ENCODE results near the gene OPCML.

Gene OPCML

GRCh38 chr11:132576706-132577105 lies 955.6 kb downstream of the OPCML start:
- H3K27ac ChIP-seq (replicated peaks), result no peak overlapping the region
- TF ChIP-seq CTCF (IDR thresholded peaks at IDR 0.05; ENCODE audit: insufficient read depth, low read length), result no peak
- no peak for TF ChIP-seq GABPA (IDR thresholded peaks at IDR 0.05; ENCODE audit: low read depth)
- TF ChIP-seq SPI1 (IDR thresholded peaks at IDR 0.05; ENCODE audit: borderline replicate concordance, low read depth), result no peak
- TF ChIP-seq REST (IDR thresholded peaks at IDR 0.05; ENCODE audit: insufficient replicate concordance, low read depth), result no peak
- TF ChIP-seq POLR2AphosphoS5 (IDR thresholded peaks at IDR 0.05; ENCODE audit: low read depth), result no peak
- DNase-seq (ENCODE audit: low read depth in 1 of 2, low spot score in 1 of 2), result no peak
- H3K4me3 ChIP-seq (replicated peaks; ENCODE audit: insufficient read depth, low read length), result no peak overlapping the region
- no peaks in the 10 kb centered on the region for H3K27me3 ChIP-seq (ENCODE audit: insufficient read depth, poor library complexity, severe bottlenecking)

DNA sequence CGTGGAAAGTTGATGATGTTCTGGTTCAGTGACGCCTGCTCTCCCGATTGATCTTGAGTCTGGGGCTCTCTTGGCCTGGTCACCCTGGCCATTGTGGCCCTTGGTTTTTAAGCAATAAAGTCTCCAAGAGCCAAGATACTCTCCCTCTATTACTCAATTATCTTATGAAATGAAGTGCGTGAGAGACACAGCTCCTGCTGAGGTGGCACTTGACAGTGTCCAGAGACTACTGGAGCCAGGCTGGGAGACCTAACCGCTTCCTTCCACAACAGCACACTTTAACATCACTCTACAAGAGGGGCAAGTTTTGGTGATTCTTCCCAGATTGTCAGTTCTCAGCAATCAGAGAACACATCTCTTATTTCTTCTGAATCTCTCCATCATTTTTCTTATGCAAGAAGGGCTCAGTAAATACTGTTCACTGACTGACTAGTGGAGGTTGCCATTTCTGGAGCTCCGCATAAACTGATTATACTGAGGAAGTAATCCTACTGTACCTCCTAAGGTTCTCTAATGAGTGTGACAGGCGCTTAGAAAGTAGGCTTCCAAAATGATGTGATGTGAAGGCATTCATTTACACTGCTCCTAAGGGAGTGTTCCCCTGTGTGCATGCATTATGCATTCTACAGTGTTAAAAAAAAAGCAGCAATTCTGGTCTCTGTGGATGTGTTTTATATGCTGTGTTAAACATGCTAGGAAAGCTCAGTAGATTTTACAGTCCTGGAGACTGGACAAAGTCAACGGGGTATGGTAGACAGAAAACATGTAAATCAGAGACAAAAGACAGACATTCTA lies 968.0 kb downstream of the OPCML start:
- TF ChIP-seq GABPA (IDR thresholded peaks at IDR 0.05; ENCODE audit: low read depth) (no peak), REST (IDR thresholded peaks at IDR 0.05; ENCODE audit: insufficient replicate concordance, low read depth) (no peak), POLR2AphosphoS5 (IDR thresholded peaks at IDR 0.05; ENCODE audit: low read depth) (no peak), CTCF (IDR thresholded peaks at IDR 0.05; ENCODE audit: insufficient read depth, low read length) (no peak), SPI1 (IDR thresholded peaks at IDR 0.05; ENCODE audit: borderline replicate concordance, low read depth) (no peak)
- no peak for DNase-seq (ENCODE audit: low read depth in 1 of 2, low spot score in 1 of 2)
- H3K27ac ChIP-seq (replicated peaks), result no peak overlapping the region
- H3K4me3 ChIP-seq (replicated peaks; ENCODE audit: insufficient read depth, low read length), result no peak overlapping the region
- no peaks in the 10 kb centered on the region for H3K27me3 ChIP-seq (ENCODE audit: insufficient read depth, poor library complexity, severe bottlenecking)

DNA sequence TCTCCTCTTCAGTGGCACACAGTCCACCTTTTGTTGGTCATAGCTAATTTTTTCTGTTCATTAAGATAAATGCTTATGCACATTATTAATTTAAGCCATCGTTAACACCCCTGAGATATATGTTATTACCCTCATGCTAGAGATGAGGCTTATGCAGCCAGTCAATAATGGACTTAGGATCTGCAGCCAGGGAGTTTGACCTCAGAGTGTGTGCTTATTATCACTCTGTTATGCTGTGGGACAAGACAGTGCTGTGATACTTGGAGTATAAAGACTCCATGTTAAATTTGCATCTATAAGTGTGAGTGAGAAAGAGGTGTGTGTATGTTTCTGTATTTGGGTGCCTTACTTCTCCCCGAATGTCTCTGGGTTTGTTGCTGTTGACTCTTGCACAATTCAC lies 969.3 kb downstream of the OPCML start:
- H3K27me3 ChIP-seq (ENCODE audit: insufficient read depth, poor library complexity, severe bottlenecking), result no peaks in the 10 kb centered on the region
- TF ChIP-seq REST (IDR thresholded peaks at IDR 0.05; ENCODE audit: insufficient replicate concordance, low read depth), result no peak
- TF ChIP-seq GABPA (IDR thresholded peaks at IDR 0.05; ENCODE audit: low read depth), result no peak
- TF ChIP-seq POLR2AphosphoS5 (IDR thresholded peaks at IDR 0.05; ENCODE audit: low read depth), result no peak
- no peak for TF ChIP-seq CTCF (IDR thresholded peaks at IDR 0.05; ENCODE audit: insufficient read depth, low read length)
- TF ChIP-seq SPI1 (IDR thresholded peaks at IDR 0.05; ENCODE audit: borderline replicate concordance, low read depth), result no peak
- H3K27ac ChIP-seq (replicated peaks), result no peak overlapping the region
- DNase-seq (ENCODE audit: low read depth in 1 of 2, low spot score in 1 of 2), result no peak
- no peak overlapping the region for H3K4me3 ChIP-seq (replicated peaks; ENCODE audit: insufficient read depth, low read length)

Measured in HL-60 (cell line).